HEK293T (cell line): Measurements from ENCODE around the gene MYOZ1.

Source experiments
- ARNT ChIP-seq: fragments of 450-650 bp; IDR thresholded peaks from 2 replicates; pipeline ENCODE4 v1.6.1; 2017; ENCODE audit warnings: mild to moderate bottlenecking
- FOXA1 ChIP-seq: fragments of 450-650 bp; IDR thresholded peaks from 2 replicates; pipeline ENCODE4 v1.6.1; 2016; ENCODE audit warnings: mild to moderate bottlenecking
- FOXK2 ChIP-seq: fragments of 450-650 bp; IDR thresholded peaks from 2 replicates; pipeline ENCODE4 v1.6.1; 2016; ENCODE audit warnings: mild to moderate bottlenecking
- FOXM1 ChIP-seq: fragments of 450-650 bp; IDR thresholded peaks from 2 replicates; pipeline ENCODE4 v1.6.1; 2017; ENCODE audit warnings: mild to moderate bottlenecking, borderline replicate concordance
- TARDBP ChIP-seq: fragments of 450-650 bp; IDR thresholded peaks from 2 replicates; pipeline ENCODE4 v1.6.1; 2016
- TF ChIP-seq, protein P1 (sequence below): fragments of 450-650 bp; IDR thresholded peaks from 2 replicates; pipeline ENCODE4 v1.6.1; 2016

- TF ChIP-seq ARNT: no peak
- no peak for TF ChIP-seq FOXM1
- no peak for TF ChIP-seq TARDBP
- no peak for TF ChIP-seq FOXA1
- TF ChIP-seq, protein P1, sequence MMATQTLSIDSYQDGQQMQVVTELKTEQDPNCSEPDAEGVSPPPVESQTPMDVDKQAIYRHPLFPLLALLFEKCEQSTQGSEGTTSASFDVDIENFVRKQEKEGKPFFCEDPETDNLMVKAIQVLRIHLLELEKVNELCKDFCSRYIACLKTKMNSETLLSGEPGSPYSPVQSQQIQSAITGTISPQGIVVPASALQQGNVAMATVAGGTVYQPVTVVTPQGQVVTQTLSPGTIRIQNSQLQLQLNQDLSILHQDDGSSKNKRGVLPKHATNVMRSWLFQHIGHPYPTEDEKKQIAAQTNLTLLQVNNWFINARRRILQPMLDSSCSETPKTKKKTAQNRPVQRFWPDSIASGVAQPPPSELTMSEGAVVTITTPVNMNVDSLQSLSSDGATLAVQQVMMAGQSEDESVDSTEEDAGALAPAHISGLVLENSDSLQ: no peak
- no peak for TF ChIP-seq FOXK2
Observed at GRCh38 chr10:73597346-73597745, 43.9 kb downstream of the MYOZ1 start.
